ENCODE results near the gene GALT. TPM values are rescaled to one million over a fixed set of nuclear protein-coding genes. Genes with fewer than 3 reads are reported as not detected.

The GALT gene
- total RNA-seq, 4 donors from 2014 or later, result 111 to 310 (median 185) TPM

DNA sequence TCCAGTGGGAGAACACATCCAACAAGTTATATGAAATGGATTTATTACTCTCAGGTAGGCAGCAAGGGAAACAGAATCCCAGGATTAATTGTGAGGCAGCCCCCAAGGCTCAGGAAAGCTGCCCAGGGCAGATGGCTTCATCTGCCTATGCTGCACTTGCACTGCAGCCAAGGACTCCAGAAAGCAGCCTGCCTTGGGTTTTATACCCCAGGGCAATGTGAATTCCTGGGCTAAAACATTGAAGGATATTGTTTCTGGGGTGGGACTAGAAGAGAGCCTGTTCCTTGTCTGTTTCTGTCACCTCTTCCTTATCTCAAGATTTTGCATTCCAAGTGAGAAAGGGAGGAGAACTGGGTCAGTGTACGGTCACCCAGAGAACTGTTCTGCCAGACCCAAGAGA is 24.8 kb downstream of the GALT start:
- no peaks in the 10 kb centered on the region for H3K27me3 ChIP-seq
- no peaks in the 10 kb centered on the region for H3K4me1 ChIP-seq
- no peaks in the 10 kb centered on the region for H3K9me3 ChIP-seq
- no peaks in the 10 kb centered on the region for H3K36me3 ChIP-seq
- H3K27ac ChIP-seq, result no peak overlapping the region
- TF ChIP-seq, protein P1, sequence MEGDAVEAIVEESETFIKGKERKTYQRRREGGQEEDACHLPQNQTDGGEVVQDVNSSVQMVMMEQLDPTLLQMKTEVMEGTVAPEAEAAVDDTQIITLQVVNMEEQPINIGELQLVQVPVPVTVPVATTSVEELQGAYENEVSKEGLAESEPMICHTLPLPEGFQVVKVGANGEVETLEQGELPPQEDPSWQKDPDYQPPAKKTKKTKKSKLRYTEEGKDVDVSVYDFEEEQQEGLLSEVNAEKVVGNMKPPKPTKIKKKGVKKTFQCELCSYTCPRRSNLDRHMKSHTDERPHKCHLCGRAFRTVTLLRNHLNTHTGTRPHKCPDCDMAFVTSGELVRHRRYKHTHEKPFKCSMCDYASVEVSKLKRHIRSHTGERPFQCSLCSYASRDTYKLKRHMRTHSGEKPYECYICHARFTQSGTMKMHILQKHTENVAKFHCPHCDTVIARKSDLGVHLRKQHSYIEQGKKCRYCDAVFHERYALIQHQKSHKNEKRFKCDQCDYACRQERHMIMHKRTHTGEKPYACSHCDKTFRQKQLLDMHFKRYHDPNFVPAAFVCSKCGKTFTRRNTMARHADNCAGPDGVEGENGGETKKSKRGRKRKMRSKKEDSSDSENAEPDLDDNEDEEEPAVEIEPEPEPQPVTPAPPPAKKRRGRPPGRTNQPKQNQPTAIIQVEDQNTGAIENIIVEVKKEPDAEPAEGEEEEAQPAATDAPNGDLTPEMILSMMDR (IDR thresholded peaks at IDR 0.05), result no peak
- TF ChIP-seq POLR2A (IDR thresholded peaks at IDR 0.05), result no peak
- H3K4me3 ChIP-seq, result no peak overlapping the region
- no peak for DNase-seq

DNA sequence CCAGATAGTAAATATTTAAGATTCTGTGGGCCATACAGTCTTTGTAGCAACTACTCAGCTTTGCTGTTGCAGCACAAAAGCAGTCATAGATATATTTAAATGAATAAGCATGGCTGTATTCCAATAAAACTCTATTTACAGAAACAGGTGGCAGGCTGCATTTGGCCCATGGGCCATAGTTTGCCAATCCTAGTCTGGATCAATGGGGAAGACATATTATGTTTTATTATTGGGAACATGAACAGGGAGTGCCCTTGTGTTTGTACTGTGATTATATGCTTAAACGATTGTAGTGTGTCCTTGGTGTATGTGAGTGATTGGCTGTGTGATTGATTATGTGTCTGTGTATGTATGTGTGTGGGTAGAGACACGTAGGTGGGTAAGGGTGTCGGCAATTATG is 28.0 kb downstream of the GALT start:
- DNase-seq, result no peak
- Histone ChIP-seq H3K27me3 (no peaks in the 10 kb centered on the region), H3K9me3 (no peaks in the 10 kb centered on the region), H3K4me3 (no peak overlapping the region), H3K36me3 (no peaks in the 10 kb centered on the region), H3K27ac (peak overlapping the region in 1 of 4 donors; percentile 16), H3K4me1 (no peaks in the 10 kb centered on the region)
- TF ChIP-seq, protein P1 (IDR thresholded peaks at IDR 0.05), result no peak
- TF ChIP-seq POLR2A (IDR thresholded peaks at IDR 0.05), result no peak

DNA sequence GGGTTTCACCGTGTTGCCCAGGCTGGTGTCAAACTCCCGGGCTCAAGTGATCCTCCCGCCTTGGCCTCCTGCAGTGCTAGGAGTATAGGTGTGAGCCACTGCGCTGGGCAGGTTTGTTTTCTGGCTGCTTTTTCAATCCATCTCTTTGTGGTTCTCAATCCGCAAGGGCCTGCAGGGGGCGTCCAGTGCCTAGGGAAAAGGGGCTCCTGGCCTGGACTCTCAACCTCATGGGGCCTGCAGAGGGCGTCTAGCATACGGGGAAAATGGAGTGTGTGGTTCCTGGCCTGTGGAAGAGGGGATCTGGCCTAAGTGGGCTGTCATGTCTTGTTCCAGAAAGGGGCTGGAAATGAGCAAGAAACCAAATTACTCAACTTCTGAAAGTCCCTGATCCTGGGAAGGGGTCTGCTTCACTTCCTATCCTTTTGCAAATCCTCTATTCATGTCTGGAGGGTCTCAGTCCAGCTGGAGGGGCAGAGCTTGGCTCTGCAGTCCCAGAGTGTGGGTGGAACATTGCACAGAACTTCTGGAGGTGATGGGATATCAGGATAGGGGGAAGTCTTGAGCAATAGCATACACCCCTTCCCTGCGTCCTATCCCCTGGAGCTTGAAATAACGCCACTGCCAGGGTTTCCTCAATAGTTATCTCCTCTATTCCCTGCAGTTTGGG is 28.7 kb downstream of the GALT start:
- Histone ChIP-seq H3K27me3 (no peaks in the 10 kb centered on the region), H3K9me3 (no peaks in the 10 kb centered on the region), H3K4me3 (no peak overlapping the region), H3K4me1 (no peaks in the 10 kb centered on the region), H3K27ac (peak overlapping the region in 1 of 4 donors; percentile 16), H3K36me3 (no peaks in the 10 kb centered on the region)
- peak; percentile 73 to 88 (median 74) for DNase-seq
- TF ChIP-seq POLR2A (IDR thresholded peaks at IDR 0.05), result no peak
- TF ChIP-seq, protein P1 (IDR thresholded peaks at IDR 0.05), result peak; percentile 14 to 74 (median 62)

DNA sequence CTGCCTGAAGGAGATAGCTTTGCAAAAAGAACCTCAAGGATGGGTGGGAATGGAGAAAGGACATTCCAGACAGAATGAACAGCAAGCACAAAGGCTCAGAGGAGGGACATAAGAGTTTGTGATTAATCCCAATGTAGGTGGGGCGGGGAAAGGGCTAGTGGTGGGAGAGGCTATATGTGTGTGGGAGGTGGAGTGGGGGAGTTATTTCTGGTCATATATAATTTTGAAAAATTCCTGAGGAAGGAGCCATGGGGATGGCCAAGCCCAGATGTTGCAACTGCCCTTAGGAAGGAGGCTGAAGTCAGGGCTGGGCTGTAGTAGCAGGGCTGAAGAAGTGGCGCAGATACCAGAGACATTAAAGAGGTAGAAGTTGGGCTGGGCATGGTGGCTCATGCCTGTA is 29.4 kb downstream of the GALT start:
- Histone ChIP-seq H3K36me3 (no peaks in the 10 kb centered on the region), H3K27me3 (no peaks in the 10 kb centered on the region), H3K4me3 (no peak overlapping the region), H3K9me3 (no peaks in the 10 kb centered on the region), H3K27ac (no peak overlapping the region), H3K4me1 (no peaks in the 10 kb centered on the region)
- no peak for DNase-seq
- no peak for TF ChIP-seq POLR2A (IDR thresholded peaks at IDR 0.05)
- TF ChIP-seq, protein P1 (IDR thresholded peaks at IDR 0.05), result no peak

DNA sequence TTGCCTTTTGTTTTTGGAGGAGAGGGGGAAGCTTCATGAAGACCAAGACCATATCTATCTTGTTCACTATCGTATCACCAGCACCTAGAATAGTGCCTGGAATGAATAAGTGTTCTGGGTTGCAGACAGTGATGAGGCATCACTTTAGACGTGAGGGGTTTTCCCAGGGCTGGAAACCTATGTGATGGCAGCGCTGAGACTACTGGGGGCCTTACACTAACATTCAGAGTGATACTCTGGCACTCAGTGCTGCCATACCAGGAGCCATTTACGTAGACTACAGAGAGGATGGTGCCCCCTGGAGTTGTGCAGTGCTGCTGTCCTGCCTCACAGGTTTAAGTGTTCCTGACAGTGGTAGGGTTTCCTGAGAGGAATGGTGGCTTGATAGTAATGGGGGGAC is 37.7 kb downstream of the GALT start:
- no peaks in the 10 kb centered on the region for H3K36me3 ChIP-seq
- H3K27me3 ChIP-seq, result no peaks in the 10 kb centered on the region
- no peak for DNase-seq
- H3K9me3 ChIP-seq, result no peaks in the 10 kb centered on the region
- TF ChIP-seq, protein P1 (IDR thresholded peaks at IDR 0.05), result no peak
- no peak for TF ChIP-seq POLR2A (IDR thresholded peaks at IDR 0.05)
- H3K27ac ChIP-seq, result no peak overlapping the region
- H3K4me1 ChIP-seq, result no peaks in the 10 kb centered on the region
- no peak overlapping the region for H3K4me3 ChIP-seq
